GOT3 (cell line): Measurements from ENCODE around the gene MAMDC2.

ENCODE experiments used
- DNase-seq: peaks from one replicate; lab custom pipeline; 2025; ENCODE audit warnings: mixed read lengths; lab: John Stamatoyannopoulos, UW

The MAMDC2 gene, protein sequence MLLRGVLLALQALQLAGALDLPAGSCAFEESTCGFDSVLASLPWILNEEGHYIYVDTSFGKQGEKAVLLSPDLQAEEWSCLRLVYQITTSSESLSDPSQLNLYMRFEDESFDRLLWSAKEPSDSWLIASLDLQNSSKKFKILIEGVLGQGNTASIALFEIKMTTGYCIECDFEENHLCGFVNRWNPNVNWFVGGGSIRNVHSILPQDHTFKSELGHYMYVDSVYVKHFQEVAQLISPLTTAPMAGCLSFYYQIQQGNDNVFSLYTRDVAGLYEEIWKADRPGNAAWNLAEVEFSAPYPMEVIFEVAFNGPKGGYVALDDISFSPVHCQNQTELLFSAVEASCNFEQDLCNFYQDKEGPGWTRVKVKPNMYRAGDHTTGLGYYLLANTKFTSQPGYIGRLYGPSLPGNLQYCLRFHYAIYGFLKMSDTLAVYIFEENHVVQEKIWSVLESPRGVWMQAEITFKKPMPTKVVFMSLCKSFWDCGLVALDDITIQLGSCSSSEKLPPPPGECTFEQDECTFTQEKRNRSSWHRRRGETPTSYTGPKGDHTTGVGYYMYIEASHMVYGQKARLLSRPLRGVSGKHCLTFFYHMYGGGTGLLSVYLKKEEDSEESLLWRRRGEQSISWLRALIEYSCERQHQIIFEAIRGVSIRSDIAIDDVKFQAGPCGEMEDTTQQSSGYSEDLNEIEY

DNA sequence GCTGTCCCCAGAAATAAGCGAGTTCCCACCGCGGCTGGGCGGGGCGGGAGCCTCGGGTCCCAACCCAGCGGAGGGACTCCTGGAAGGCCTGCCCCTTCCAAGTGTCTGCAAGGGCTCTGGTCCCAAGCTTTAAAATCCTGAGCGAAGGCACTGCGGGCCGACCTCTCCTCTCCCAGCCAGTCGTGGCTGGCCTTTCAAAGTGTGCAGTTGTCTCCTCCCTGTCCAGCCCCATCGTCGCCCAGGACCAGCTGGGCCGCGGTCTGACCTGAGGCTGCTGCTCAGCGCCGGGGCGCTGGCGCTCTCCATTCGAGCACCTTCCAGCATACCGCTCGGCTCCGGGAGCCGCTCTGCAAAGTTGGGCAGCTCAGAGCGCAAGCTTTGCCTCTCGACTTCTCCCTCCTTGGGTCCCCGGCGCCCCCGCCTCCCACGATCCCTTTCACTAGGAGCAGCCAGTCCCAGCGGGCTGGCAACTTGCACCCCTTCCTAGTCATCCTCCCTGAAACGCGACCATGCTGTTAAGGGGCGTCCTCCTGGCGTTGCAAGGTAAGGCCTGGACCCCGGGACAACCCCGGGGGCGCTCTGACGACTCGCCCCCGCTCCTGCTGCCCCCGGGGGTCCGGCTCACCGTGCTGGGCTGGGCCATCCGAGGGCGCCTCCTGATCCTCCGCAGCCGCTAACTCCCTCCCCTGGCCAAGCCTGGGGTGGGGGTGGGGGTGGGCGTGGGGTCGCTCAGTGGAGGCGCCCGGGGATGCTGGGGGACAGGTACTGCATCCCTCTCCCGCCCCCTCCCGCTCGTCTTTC lies at the start of gene MAMDC2:
MAMDC2 (plus strand) TSS at position 160 of the 801 bp plus-strand sequence; CDS start at position 510, 350 bp downstream.
- no peak for DNase-seq

- no peak for DNase-seq
These were observed 47.8 kb upstream of the MAMDC2 start for GRCh38 chr9:69995846-69996245.

DNA sequence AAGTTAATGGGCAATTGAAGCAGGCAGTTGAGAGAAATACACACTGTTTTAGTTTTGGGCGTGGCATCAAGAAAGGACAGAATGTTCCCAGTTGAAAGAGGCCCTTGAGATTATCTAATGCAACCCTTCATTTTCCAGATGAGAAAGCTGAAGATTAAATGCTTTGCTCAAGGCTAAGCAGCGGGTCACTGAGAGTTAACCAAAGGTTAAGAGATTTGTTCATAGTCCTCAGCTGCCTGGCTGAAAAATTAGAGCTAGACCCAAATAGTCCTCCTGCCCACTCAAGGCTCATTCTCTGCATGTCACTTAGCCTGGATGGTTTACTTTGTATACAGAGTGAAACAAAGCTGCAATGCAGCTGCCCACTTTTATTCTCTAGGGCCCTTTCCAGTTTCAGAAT lies 46.7 kb upstream of the MAMDC2 start:
- DNase-seq: no peak

DNA sequence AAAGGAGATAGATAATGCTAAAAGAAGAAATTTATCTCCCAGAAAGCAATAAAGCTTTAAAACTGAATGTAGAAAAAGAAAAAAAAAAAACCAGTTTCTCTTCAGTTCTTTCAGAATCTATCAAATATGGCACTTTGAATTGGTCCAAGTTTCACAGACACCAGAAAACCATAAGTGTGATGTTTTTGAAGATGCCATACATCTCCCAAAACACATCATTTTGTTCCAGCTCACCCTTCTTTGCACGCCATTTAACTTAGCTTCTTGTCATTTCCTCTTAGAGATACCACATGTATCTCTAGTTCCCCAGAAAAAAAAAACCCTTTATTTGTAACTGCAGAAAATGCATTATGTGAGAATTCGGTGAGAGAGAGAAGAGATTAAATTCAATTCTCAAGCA lies 46.1 kb upstream of the MAMDC2 start:
- no peak for DNase-seq

DNA sequence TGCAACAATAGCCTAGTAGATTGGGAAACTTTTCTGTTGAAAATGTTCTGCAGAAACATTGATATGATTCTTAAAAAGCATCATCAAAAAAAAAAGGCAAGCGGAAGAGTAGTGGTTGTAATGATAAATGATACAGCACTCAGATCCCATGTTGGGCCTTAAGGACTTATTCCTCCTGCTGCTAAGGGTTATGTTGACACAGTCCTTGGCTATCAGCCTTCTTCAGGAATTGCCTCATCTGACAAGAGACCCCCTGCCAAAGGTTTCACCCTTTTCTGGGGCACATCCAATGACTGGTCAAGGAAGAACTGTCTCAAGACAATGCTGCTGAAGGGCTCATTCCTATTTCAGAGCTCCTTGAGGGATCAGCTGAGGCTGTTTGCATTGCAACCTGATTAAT lies 44.3 kb upstream of the MAMDC2 start:
- no peak for DNase-seq

DNA sequence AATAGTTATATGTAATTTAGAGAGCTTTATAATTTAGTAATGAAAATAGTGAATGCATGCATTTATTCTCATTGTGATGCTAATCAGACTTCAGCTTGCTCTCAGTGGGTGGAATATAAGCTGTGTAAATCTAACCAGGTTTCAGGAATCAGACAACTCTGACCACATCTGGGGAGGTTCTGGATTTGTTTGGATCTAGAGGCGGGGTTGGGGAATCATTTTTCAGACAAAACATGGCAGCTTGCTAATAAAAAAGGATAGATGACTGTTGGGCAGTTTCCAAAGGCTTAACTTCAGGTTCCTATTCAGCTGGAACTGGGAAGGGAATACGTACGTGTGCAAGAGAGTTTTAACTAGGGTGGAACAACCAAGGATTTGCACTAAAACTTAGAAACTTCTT lies 43.2 kb upstream of the MAMDC2 start:
- no peak for DNase-seq

- DNase-seq: no peak
These were observed 39.5 kb upstream of the MAMDC2 start for GRCh38 chr9:70003901-70004714.

- no peak for DNase-seq
These were observed 37.3 kb upstream of the MAMDC2 start for GRCh38 chr9:70006306-70006705.

- no peak for DNase-seq
These were observed 35.8 kb upstream of the MAMDC2 start for GRCh38 chr9:70007831-70008230.

GRCh38 chr9:70010015-70010414 lies 33.6 kb upstream of the MAMDC2 start:
- no peak for DNase-seq

GRCh38 chr9:70011366-70011765 lies 32.3 kb upstream of the MAMDC2 start:
- DNase-seq: no peak

DNA sequence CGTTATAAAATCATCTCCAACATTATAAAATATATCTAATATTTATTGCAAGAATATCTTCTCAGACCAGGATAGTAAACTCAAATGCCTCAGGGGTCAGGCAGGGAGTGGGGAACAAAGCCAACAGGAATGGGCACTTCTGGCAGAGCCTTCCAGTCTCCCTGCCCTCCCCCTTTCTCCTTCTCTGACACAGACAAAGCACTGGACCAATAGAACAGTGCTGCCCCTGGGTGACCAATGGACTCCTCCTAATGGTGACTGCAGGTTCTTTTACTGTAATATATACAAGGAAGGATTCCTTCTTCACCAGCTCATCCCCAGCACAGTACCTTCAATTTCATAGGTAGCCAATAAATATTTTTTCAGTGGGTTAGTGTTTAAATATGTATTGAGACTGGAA lies 31.1 kb upstream of the MAMDC2 start:
- no peak for DNase-seq

GRCh38 chr9:70013598-70014196 lies 30.0 kb upstream of the MAMDC2 start:
- no peak for DNase-seq

DNA sequence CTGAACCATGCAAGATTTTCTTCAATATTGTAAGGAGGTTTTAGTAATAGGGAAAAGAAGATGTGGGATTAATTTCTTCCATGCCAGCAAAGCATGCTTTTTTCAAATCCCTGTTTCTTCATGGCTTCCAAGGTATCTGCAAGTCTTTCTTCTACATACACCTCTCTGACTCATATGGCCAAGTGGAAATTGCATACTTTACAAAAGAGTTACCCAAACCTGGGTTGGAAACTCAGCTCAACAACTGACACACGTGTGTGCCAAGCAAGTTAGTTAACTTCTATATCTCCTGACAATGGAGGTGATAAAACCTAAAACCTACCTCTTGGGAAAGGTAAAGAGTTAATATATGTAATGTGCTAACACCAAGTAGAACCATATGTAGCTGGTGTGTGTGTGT lies 28.5 kb upstream of the MAMDC2 start:
- DNase-seq: no peak

DNA sequence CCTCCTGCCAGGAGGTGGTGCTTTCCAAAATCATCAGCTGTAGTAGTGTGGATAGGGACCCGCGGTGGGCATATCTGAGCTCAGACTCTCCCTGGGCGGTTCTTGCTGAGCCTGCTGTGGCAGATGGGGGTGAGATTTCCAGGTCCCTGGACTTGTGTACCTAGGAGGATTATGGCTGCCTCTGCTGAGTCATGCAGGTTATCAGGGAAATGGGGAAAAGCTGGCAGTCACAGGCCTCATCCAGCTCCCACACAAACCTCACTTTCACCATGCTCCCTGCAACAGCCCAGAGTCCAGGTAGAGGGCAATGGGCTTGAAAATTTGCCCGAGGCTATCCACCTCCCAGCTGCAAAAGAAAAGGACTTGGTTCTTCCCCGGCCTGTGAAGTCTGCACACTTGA lies 23.4 kb upstream of the MAMDC2 start:
- no peak for DNase-seq

GRCh38 chr9:70020991-70021571 lies 22.6 kb upstream of the MAMDC2 start:
- DNase-seq: no peak

DNA sequence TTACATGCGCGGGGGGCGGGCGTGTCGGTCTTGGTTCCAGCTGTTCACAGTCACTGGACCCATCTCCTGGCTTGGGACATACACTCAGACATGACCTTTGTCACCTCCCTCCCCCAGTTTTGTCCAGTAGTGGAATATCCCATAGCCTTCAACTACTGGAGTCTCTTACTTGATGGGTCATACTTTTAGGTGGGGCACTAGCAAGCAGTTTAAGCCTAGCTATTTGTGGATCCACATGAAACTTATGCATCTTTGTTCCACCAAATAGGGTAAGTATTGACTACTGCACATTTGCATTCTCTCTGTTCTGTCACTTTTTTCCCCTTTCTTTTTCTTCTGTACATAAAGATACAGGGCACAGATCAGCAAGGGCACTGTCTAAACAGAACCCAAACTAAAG lies 15.4 kb upstream of the MAMDC2 start:
- no peak for DNase-seq

DNA sequence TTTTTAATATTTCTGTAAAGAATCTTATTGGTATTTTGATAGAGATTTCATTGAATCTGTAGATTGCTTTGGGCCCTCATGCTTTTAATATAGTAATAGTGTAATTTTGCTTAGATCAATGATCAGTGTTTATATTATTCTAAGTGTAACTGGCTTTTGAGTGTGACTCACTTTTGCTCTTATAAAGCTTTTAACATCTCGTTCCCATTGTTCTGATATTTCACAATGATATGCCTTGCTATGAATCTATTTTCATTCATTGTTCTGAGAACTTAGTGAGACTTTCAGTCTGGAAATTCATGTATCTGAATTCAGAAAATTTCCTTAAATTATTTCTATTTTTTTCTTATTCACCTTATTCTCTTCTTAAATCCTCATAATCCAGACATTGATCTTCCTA lies 13.5 kb upstream of the MAMDC2 start:
- DNase-seq: no peak

DNA sequence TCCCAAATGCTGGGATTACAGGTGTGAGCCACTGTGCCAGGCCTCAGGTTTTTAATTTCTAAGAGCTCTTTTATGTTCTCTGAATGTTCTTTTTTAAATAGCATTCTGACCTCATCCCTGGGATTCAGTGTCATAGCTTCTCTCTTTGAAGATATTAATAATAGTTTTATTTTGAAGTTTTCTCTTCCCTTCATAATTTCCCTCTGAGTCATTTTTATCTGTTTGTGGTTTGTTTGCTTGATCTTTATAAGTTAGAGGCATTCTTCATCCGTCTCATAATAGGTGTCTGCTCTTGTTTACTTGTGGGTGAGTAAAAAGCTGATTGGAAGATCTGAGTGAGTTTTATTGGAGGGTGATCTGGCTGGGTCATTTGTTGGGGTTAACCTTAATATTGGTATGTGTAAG lies 12.5 kb upstream of the MAMDC2 start:
- DNase-seq: no peak

- DNase-seq: no peak
These were observed 9.4 kb upstream of the MAMDC2 start for GRCh38 chr9:70034271-70034711.

GRCh38 chr9:70035691-70036090 lies 8.0 kb upstream of the MAMDC2 start:
- no peak for DNase-seq
